Ovary (tissue), 3 donors: ENCODE measurements around the gene VPS35L.

Source experiments
- EP300 ChIP-seq: sonication (generic); formaldehyde crosslinking; IDR thresholded peaks from one replicate; pipeline ENCODE4 v1.6.1; 2017; ENCODE audit warnings: antibody characterized with exemption
- POLR2A ChIP-seq: fragments of 450-650 bp; IDR thresholded peaks from one replicate; pipeline ENCODE4 v1.6.1; 2017; ENCODE audit warnings: antibody characterized with exemption, mild to moderate bottlenecking, moderate library complexity
- TF ChIP-seq, protein P1 (sequence below), 3 donors: fragments of 450-650 bp in 2 of 3; fragments of 200-600 bp in 1 of 3; IDR thresholded peaks; one replicate each; pipeline versions ENCODE4 v1.5.1 to v1.8.0; 2016 to 2022; ENCODE audit warnings: antibody characterized with exemption in 3 of 3, mild to moderate bottlenecking in 1 of 3
- donor health status: DM: no; HTN: no; CAD: no.

DNA sequence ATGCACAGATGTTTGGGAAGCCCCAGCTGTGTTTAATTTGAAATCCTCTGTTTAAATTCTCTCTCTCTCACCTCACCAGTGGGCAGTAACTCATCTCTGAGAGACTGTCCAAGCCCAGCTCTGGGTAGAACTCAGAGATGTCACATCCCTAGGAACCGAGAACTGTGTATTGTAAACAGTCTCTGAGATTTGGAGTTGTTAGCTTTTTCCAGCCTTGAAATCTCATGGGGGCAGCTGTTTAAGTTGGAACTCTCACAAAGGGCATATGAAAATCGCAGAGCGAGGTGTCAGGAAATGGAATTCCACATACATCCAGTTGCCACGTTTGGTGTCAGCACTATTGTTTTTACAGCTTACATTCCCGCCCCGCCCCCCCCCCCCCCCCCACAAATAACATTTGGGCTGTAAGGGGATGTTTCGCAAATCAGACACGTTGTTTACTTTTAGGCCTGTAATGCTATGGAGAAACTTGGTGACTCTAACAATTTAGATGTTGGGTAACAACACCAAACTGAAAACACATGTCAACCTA is 34.3 kb downstream of the VPS35L start:
- TF ChIP-seq, protein P1, sequence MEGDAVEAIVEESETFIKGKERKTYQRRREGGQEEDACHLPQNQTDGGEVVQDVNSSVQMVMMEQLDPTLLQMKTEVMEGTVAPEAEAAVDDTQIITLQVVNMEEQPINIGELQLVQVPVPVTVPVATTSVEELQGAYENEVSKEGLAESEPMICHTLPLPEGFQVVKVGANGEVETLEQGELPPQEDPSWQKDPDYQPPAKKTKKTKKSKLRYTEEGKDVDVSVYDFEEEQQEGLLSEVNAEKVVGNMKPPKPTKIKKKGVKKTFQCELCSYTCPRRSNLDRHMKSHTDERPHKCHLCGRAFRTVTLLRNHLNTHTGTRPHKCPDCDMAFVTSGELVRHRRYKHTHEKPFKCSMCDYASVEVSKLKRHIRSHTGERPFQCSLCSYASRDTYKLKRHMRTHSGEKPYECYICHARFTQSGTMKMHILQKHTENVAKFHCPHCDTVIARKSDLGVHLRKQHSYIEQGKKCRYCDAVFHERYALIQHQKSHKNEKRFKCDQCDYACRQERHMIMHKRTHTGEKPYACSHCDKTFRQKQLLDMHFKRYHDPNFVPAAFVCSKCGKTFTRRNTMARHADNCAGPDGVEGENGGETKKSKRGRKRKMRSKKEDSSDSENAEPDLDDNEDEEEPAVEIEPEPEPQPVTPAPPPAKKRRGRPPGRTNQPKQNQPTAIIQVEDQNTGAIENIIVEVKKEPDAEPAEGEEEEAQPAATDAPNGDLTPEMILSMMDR (IDR thresholded peaks at IDR 0.05) = no peak
- TF ChIP-seq EP300 = no peak
- TF ChIP-seq POLR2A = no peak
